ENCODE data around the gene ARHGAP30. TPM values are rescaled to one million over a fixed set of nuclear protein-coding genes. Genes with fewer than 3 reads are reported as not detected.

The ARHGAP30 gene
- total RNA-seq, 1 donor from 2014 or later = 63.7 TPM

DNA sequence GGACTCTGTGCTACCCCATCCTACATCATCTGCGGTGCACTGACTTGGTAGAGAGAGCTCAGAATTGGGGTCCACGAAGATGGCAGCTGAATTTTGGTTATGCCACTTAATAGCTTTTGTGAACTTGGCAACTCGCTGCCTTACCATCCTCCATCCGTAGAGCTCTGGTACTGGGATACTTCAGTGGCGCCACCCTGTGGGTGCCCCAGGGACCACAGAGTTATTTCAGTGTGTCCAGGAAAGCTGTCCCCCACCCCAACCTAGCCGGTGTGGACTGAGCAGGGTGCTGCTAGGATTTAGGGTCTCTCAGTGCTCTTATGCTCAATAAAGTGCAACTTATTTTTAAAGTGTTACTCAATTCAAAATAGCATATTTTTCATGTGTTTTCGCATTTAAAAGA is 14.9 kb downstream of the ARHGAP30 start:
- TF ChIP-seq, protein P1, sequence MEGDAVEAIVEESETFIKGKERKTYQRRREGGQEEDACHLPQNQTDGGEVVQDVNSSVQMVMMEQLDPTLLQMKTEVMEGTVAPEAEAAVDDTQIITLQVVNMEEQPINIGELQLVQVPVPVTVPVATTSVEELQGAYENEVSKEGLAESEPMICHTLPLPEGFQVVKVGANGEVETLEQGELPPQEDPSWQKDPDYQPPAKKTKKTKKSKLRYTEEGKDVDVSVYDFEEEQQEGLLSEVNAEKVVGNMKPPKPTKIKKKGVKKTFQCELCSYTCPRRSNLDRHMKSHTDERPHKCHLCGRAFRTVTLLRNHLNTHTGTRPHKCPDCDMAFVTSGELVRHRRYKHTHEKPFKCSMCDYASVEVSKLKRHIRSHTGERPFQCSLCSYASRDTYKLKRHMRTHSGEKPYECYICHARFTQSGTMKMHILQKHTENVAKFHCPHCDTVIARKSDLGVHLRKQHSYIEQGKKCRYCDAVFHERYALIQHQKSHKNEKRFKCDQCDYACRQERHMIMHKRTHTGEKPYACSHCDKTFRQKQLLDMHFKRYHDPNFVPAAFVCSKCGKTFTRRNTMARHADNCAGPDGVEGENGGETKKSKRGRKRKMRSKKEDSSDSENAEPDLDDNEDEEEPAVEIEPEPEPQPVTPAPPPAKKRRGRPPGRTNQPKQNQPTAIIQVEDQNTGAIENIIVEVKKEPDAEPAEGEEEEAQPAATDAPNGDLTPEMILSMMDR (IDR thresholded peaks at IDR 0.05) = no peak
- intact Hi-C loops (cut with DNase I) = no loop called here
- no peak overlapping the region for H3K27ac ChIP-seq
- H3K9me3 ChIP-seq = no peaks in the 10 kb centered on the region
- ATAC-seq = no peak
- no peak for DNase-seq
- H3K36me3 ChIP-seq = peaks cover 71% of the 10 kb centered on the region
- no peak overlapping the region for H3K4me3 ChIP-seq
- no peaks in the 10 kb centered on the region for H3K27me3 ChIP-seq (ENCODE audit: low read depth)
- no peaks in the 10 kb centered on the region for H3K4me1 ChIP-seq

DNA sequence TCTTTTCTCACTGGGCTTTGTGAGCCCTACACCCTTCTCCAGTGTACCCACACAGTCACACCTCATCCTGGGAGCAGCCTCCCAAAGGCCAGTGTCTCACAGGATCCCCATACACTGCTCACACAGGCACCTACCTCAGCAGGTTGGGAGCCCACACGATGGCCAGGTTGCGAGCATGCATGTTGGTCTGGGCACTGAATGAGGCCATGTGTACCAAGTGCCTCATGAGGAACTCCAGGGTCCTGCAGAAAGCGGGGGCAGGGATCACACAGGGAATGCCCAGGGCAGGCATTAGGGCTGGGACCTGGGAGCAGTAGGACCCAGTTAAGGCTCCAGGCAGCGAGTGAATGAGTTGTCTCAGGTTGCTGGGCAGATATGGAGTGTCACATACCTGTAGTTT is 15.5 kb downstream of the ARHGAP30 start:
- no peak for ATAC-seq
- Histone ChIP-seq H3K27me3 (ENCODE audit: low read depth) (no peaks in the 10 kb centered on the region), H3K4me3 (no peak overlapping the region), H3K36me3 (peaks cover 77% of the 10 kb centered on the region), H3K27ac (no peak overlapping the region), H3K4me1 (no peaks in the 10 kb centered on the region), H3K9me3 (no peaks in the 10 kb centered on the region)
- TF ChIP-seq, protein P1 (IDR thresholded peaks at IDR 0.05) = no peak
- no peak for DNase-seq
- intact Hi-C loops (cut with DNase I) = no loop called here

DNA sequence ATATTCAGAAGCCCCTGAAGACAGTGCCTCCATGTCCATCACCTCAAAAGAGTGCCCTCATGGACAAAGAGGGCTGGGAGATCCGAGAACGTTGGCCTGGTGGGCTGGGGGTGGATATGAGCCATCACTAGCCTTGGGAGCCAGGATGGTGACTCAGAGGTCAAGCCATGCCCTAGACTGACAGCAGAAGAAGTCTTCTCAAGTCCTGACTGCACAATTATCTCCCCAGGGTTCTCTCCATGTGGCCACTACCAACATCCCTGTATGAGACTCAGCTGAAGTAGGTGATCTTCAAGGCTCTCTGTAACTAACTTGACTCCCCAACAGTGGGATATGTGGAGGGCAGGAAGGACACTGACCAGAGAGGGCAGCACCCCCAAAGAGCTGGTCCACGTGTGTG is 16.8 kb downstream of the ARHGAP30 start:
- Histone ChIP-seq H3K36me3 (peaks cover 67% of the 10 kb centered on the region), H3K9me3 (no peaks in the 10 kb centered on the region), H3K4me3 (no peak overlapping the region), H3K27ac (no peak overlapping the region), H3K4me1 (peaks cover 4% of the 10 kb centered on the region), H3K27me3 (ENCODE audit: low read depth) (no peaks in the 10 kb centered on the region)
- DNase-seq (no peak), ATAC-seq (no peak)
- TF ChIP-seq, protein P1 (IDR thresholded peaks at IDR 0.05) = no peak
- intact Hi-C loops (cut with DNase I) = no loop called here

DNA sequence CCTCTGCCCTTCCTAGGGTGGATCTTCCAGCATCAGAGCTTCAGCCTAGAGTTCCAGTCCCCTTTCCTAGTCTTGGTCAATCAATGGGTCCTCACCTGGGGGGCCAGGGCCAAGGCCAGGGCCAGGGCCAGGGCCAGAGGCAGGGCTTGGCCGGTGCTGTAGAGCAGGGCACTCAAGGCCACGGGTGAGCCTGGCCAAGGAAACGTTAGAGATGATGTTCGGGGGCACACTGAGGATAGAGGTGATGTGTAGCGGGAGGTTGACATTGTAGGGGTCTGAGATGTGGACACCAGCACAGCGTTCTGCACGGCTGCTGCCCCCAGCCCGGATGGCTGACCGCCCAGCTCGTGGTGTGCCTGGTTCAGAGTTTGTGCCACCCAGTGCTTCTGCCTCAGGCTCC is 18.5 kb downstream of the ARHGAP30 start:
- Histone ChIP-seq H3K4me1 (peaks cover 11% of the 10 kb centered on the region), H3K9me3 (no peaks in the 10 kb centered on the region), H3K27ac (no peak overlapping the region), H3K36me3 (peaks cover 61% of the 10 kb centered on the region), H3K4me3 (no peak overlapping the region), H3K27me3 (ENCODE audit: low read depth) (no peaks in the 10 kb centered on the region)
- no peak for DNase-seq
- intact Hi-C loops (cut with DNase I) = no loop called here
- TF ChIP-seq, protein P1 (IDR thresholded peaks at IDR 0.05) = no peak
- no peak for ATAC-seq

DNA sequence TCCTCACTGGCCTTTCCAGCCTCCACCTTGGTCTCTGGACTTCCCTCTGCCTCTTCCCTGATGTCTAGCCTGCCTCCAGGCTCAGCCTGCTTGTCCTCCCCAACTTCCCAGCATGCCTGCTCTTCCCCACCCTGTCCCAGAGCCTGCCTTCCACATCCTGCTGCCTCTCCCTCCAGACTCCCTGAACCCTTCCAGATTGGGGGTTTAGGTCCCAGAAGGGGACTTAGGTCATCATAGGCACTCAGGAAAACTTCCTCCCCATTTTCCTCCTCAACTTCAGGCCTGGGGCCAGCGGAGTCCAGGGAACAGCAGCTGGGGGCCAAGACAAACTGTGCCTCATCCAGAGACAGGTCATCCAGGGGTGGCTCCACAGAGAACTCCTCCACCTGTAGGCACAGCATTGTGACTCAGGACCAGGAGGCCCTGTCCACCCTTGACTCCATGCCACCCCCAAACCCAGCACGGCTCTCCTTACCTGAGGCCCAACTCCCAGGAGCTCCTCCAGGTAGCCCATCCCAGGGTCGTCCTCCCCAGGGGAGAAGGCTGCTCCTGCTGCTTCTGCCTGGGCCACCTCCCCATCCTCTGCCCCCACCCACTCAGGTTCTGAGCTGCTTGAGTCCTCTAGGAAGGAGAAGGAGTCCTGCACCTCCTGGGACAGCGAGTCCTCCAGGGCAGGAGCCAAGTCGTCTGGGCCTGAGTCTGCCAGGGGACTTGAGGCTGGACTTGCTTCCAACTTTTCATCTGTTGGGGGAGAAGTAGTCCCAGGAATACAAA is 20.6 kb downstream of the ARHGAP30 start:
- Histone ChIP-seq H3K4me1 (peaks cover 17% of the 10 kb centered on the region), H3K9me3 (no peaks in the 10 kb centered on the region), H3K27ac (no peak overlapping the region), H3K36me3 (peaks cover 44% of the 10 kb centered on the region), H3K27me3 (ENCODE audit: low read depth) (no peaks in the 10 kb centered on the region), H3K4me3 (no peak overlapping the region)
- DNase-seq (no peak), ATAC-seq (no peak)
- TF ChIP-seq, protein P1 (IDR thresholded peaks at IDR 0.05) = no peak
- intact Hi-C loops (cut with DNase I) = no loop called here

Measured in lower lobe of right lung (tissue), 2 donors.